Stimulated activated CD8-positive, alpha-beta memory T cell treated with anti-CD3 and anti-CD28 coated beads, Interleukin-4, amount 100 ng/mL, for 48 hours (primary cell): ENCODE results near the gene GPR87.
A peak's percentile ranks its signal among the peaks of the same experiment; 100 is the strongest.

Source experiments
- DNase-seq: peaks from one replicate; pipeline ENCODE4 v3.0.0-alpha.2; 2020

Gene GPR87

GRCh38 chr3:151316267-151316991 is at the start of gene GPR87:
GPR87 (minus strand) TSS chr3:151316820; CDS start chr3:151300100, 16,720 bp downstream.
- peak; percentile 44 for DNase-seq

GRCh38 chr3:151362751-151363174 is 46.1 kb upstream of the GPR87 start:
- no peak for DNase-seq

GRCh38 chr3:151357463-151357850 is 40.8 kb upstream of the GPR87 start:
- no peak for DNase-seq

- no peak for DNase-seq
These were observed 40.3 kb upstream of the GPR87 start for GRCh38 chr3:151356794-151357462.

- no peak for DNase-seq
These were observed 35.0 kb upstream of the GPR87 start for GRCh38 chr3:151351648-151352047.

GRCh38 chr3:151351219-151351618 is 34.6 kb upstream of the GPR87 start:
- no peak for DNase-seq

- DNase-seq = no peak
These were observed 34.0 kb upstream of the GPR87 start for GRCh38 chr3:151350656-151351055.

- no peak for DNase-seq
These were observed 30.8 kb upstream of the GPR87 start for GRCh38 chr3:151347432-151347831.

GRCh38 chr3:151346292-151346691 is 29.7 kb upstream of the GPR87 start:
- no peak for DNase-seq

- no peak for DNase-seq
These were observed 29.2 kb upstream of the GPR87 start for GRCh38 chr3:151345859-151346258.

GRCh38 chr3:151331696-151332095 is 15.1 kb upstream of the GPR87 start:
- DNase-seq = no peak

- no peak for DNase-seq
These were observed 14.3 kb upstream of the GPR87 start for GRCh38 chr3:151330899-151331298.

GRCh38 chr3:151330379-151330778 is 13.8 kb upstream of the GPR87 start:
- DNase-seq = no peak

GRCh38 chr3:151329363-151329762 is 12.7 kb upstream of the GPR87 start, which contains the start of gene P2RY13:
P2RY13 (minus strand) TSS chr3:151329549; CDS start chr3:151329528, 21 bp downstream.
- no peak for DNase-seq

- peak; percentile 38 for DNase-seq
These were observed 11.8 kb upstream of the GPR87 start for GRCh38 chr3:151328298-151328995.

- DNase-seq = no peak
These were observed 11.1 kb upstream of the GPR87 start for GRCh38 chr3:151327571-151328198.

- no peak for DNase-seq
These were observed 5.9 kb upstream of the GPR87 start for GRCh38 chr3:151322511-151322910.

GRCh38 chr3:151321526-151321925 is 4.9 kb upstream of the GPR87 start:
- DNase-seq = no peak

- DNase-seq = no peak
These were observed 3.5 kb upstream of the GPR87 start for GRCh38 chr3:151320131-151320530.

GRCh38 chr3:151319628-151320027 is 3.0 kb upstream of the GPR87 start:
- no peak for DNase-seq

- DNase-seq = no peak
These were observed 2.4 kb upstream of the GPR87 start for GRCh38 chr3:151318991-151319390.

- no peak for DNase-seq
These were observed 1.7 kb upstream of the GPR87 start for GRCh38 chr3:151318313-151318712.

- no peak for DNase-seq
These were observed 774 bp downstream of the GPR87 start for GRCh38 chr3:151315846-151316245.
